Heart right ventricle (tissue), 16 donors: Measurements from ENCODE around the gene ARID3B. TPM values are rescaled to one million over a fixed set of nuclear protein-coding genes. Genes with fewer than 3 reads are reported as not detected.

Experiments used
- ATAC-seq, 8 donors: fragments of 200-7000 bp; cut with Tn5 transposase; one replicate each; pipeline ENCODE4 v1.9.1; 2020; ENCODE audit warnings: mild to moderate bottlenecking in 8 of 8, moderate library complexity in 8 of 8, moderate number of reproducible peaks in 1 of 8
- DNase-seq, 2 donors: peaks; one replicate each; pipeline ENCODE4 v3.0.0-alpha.2; 2020
- H3K27ac ChIP-seq, 10 donors: fragments of 200-600 bp; sonication (generic) in 2 of 10; one replicate each; pipeline versions ENCODE4 v1.5.0 to v1.8.0; 2020 to 2022; ENCODE audit warnings: mild to moderate bottlenecking in 3 of 10
- H3K27me3 ChIP-seq, 7 donors: fragments of 200-600 bp; one replicate each; pipeline ENCODE4 v1.8.0; 2021 to 2022; ENCODE audit warnings: mild to moderate bottlenecking in 2 of 7
- H3K36me3 ChIP-seq, 9 donors: fragments of 200-600 bp; sonication (generic) in 1 of 9; one replicate each; pipeline versions ENCODE4 v1.5.0 to v1.8.0; 2020 to 2022; ENCODE audit warnings: mild to moderate bottlenecking in 2 of 9
- H3K4me1 ChIP-seq, 9 donors: fragments of 200-600 bp; sonication (generic) in 1 of 9; one replicate each; pipeline versions ENCODE4 v1.5.0 to v1.8.0; 2020 to 2022; ENCODE audit warnings: mild to moderate bottlenecking in 4 of 9
- H3K4me3 ChIP-seq, 10 donors: fragments of 200-600 bp; sonication (generic) in 2 of 10; one replicate each; pipeline versions ENCODE4 v1.5.0 to v1.8.0; 2020 to 2022; ENCODE audit warnings: mild to moderate bottlenecking in 7 of 10, moderate library complexity in 2 of 10
- H3K9me3 ChIP-seq, 11 donors: fragments of 200-600 bp in 10 of 11; sonication (generic) in 2 of 11; one replicate each; pipeline versions ENCODE4 v1.5.0 to v1.8.0; 2013 to 2022; ENCODE audit warnings: mild to moderate bottlenecking in 2 of 11, control low read depth in 1 of 11, moderate library complexity in 1 of 11
- CTCF ChIP-seq, 9 donors: fragments of 200-600 bp; sonication (generic) in 2 of 9; IDR thresholded peaks; one replicate each; pipeline versions ENCODE4 v1.5.0 to v1.8.0; 2021 to 2022; ENCODE audit warnings: antibody characterized with exemption in 9 of 9, mild to moderate bottlenecking in 5 of 9, moderate library complexity in 1 of 9
- WGBS, 2 donors: extraction: QIAGEN DNeasy Blood & Tissue Kit; methylation state at CpG; one replicate each; pipeline ENCODE4 v1.1.7; 2013; ENCODE audit warnings: inconsistent platforms in 1 of 2; 5-methylcytosine and 5-hydroxymethylcytosine counted together
- intact Hi-C, 10 donors: fragments of 100-400 bp; cut with DNase I; formaldehyde crosslinking; loops; one replicate each; pipeline versions ENCODE4 v1.11.1 to v1.14.2; 2022
- polyA plus RNA-seq, 2 donors: library from polyadenylated mRNA; stranded (reverse); fragments of 200-250 nt; gene quantifications; one replicate each; pipeline ENCODE4 v1.2.3, GENCODE V29; 2013
- total RNA-seq, 10 donors: library from RNA; stranded (reverse); fragmentation: NEBNext Ultra II Directional in 3 of 10; extraction: Animal tissue kit (Norgen Biotek cat#: 25700) in 3 of 10; gene quantifications; one replicate each; pipeline versions ENCODE4 v1.2.1 to v1.2.4, GENCODE V29; 2021 to 2023
- donor health status: Arrhythmogenic right ventricular cardiomyopathy.
- donor health status: ischemic (EF 13 %, LVEDD 7.1; RV severe dilation, severe dysfunction).
- donor health status: healthy with polysubstance abuse.
- donor health status: DM: no; HTN: yes; CAD: no.
- donor health status: DM: no; HTN: no; CAD: no.
- donor health status: ischemic (EF 25% LVEDD 6.9; RV normal size, moderate dysfunction).
- donor health status: ischemic (EF 25% LVEDD 5.7; RV mildly dilated, moderate dysfunction).
- donor health status: healthy.
- donor health status: DM: yes; HTN: yes; CAD: no.
- donor health status: Ischemic cardiomyopathy.
- donor health status: ischemic (EF 35%, LVEDD 5.7; RV mildly dilated, moderate dysfunction).
- donor health status: nonischemic (EF 11% LVEDD 7.7; RV severe dilation, severe dysfunction).
- donor health status: DM: yes; HTN: yes; CAD: no.
- donor health status: PGD.
- donor health status: ischemic (EF 29% LVEDD 5.4; RV normal size, mild dysfunction).
- donor health status: nonischemic (EF 23%, LVEDD 6.1; RV moderate dilation, normal function).

The ARID3B gene
- total and polyA plus RNA-seq, 12 donors = 1.2 to 3.7 (median 2.4) TPM

GRCh38 chr15:74624020-74624602 lies 83.1 kb downstream of the ARID3B start:
- H3K27me3 ChIP-seq = no peaks in the 10 kb centered on the region
- TF ChIP-seq CTCF (IDR thresholded peaks at IDR 0.05) = no peak

GRCh38 chr15:74625693-74626092 lies 84.7 kb downstream of the ARID3B start:
- no peak for ATAC-seq
- Histone ChIP-seq H3K4me3 (no peak overlapping the region), H3K4me1 (peaks cover 0 to 28% (median 15%) of the 10 kb centered on the region in 9 donors), H3K36me3 (peaks cover 12 to 100% (median 90%) of the 10 kb centered on the region in 9 donors), H3K27ac (no peak overlapping the region), H3K9me3 (no peaks in the 10 kb centered on the region), H3K27me3 (no peaks in the 10 kb centered on the region)
- no peak for TF ChIP-seq CTCF (IDR thresholded peaks at IDR 0.05)
- no peak for DNase-seq
- intact Hi-C loops = no loop called here
- 83 to 85% methylated on average over 6 of the region's 6 CpGs for WGBS, 2 donors

More at GRCh38 chr15:74624020-74624602, 83.1 kb downstream of the ARID3B start:
- 82 to 87% methylated on average over 7 of the region's 7 CpGs for WGBS, 2 donors
- DNase-seq (no peak), ATAC-seq (no peak)
- H3K36me3 ChIP-seq = peaks cover 12 to 100% (median 90%) of the 10 kb centered on the region in 9 donors
- no peak overlapping the region for H3K27ac ChIP-seq
- no peaks in the 10 kb centered on the region for H3K9me3 ChIP-seq
- H3K4me3 ChIP-seq = no peak overlapping the region
- intact Hi-C loops = loop anchor here in 1 of 10 donors (5.0 kb wide), 1 partner anchor 252 kb away; no protein-coding TSS in a partner anchor
- peaks cover 0 to 44% (median 21%) of the 10 kb centered on the region in 9 donors for H3K4me1 ChIP-seq

- intact Hi-C loops = no loop called here
- no peak for DNase-seq
These were observed 85.3 kb downstream of the ARID3B start for GRCh38 chr15:74626336-74626735.

More at GRCh38 chr15:74626336-74626735, 85.3 kb downstream of the ARID3B start:
- 91 to 95% methylated on average over 7 of the region's 7 CpGs for WGBS, 2 donors
- no peak for TF ChIP-seq CTCF (IDR thresholded peaks at IDR 0.05)
- Histone ChIP-seq H3K4me1 (peaks cover 0 to 22% (median 9%) of the 10 kb centered on the region in 9 donors), H3K4me3 (no peak overlapping the region), H3K9me3 (no peaks in the 10 kb centered on the region), H3K27me3 (no peaks in the 10 kb centered on the region), H3K27ac (no peak overlapping the region), H3K36me3 (peaks cover 12 to 100% (median 92%) of the 10 kb centered on the region in 9 donors)
- ATAC-seq = no peak
